ENCODE data around the gene NUDT9.

NUDT9 gene

GRCh38 chr4:87505862-87506261 lies 83.5 kb downstream of the NUDT9 start:
- Mint-ChIP-seq H3K4me3 (no peak overlapping the region), H3K36me3 (ENCODE audit: insufficient read depth) (no peaks in the 10 kb centered on the region), H3K27ac (ENCODE audit: low read depth) (no peak overlapping the region), H3K9me3 (no peaks in the 10 kb centered on the region), H3K27me3 (no peaks in the 10 kb centered on the region), H3K4me1 (no peaks in the 10 kb centered on the region)
- ATAC-seq (replicated peaks; ENCODE audit: extremely low read depth, poor library complexity, severe bottlenecking) (no peak), DNase-seq (ENCODE audit: low spot score in 2 of 2) (no peak)

- no peak overlapping the region for H3K4me3 Mint-ChIP-seq
- no peaks in the 10 kb centered on the region for H3K9me3 Mint-ChIP-seq
- no peaks in the 10 kb centered on the region for H3K27me3 Mint-ChIP-seq
- ATAC-seq (replicated peaks; ENCODE audit: extremely low read depth, poor library complexity, severe bottlenecking) (no peak), DNase-seq (ENCODE audit: low spot score in 2 of 2) (no peak)
- H3K27ac Mint-ChIP-seq (ENCODE audit: low read depth) = no peak overlapping the region
- no peaks in the 10 kb centered on the region for H3K36me3 Mint-ChIP-seq (ENCODE audit: insufficient read depth)
- H3K4me1 Mint-ChIP-seq = no peaks in the 10 kb centered on the region
These were observed 84.8 kb downstream of the NUDT9 start for GRCh38 chr4:87506974-87507701.

All from central memory CD8-positive, alpha-beta T cell (primary cell).